NK-92 (cell line): ENCODE data around the gene EIF6.

Source experiments
- DNase-seq: peaks from one replicate; lab custom pipeline; 2025; ENCODE audit not compliant: unreplicated experiment; lab: John Stamatoyannopoulos, UW

The EIF6 gene

DNA sequence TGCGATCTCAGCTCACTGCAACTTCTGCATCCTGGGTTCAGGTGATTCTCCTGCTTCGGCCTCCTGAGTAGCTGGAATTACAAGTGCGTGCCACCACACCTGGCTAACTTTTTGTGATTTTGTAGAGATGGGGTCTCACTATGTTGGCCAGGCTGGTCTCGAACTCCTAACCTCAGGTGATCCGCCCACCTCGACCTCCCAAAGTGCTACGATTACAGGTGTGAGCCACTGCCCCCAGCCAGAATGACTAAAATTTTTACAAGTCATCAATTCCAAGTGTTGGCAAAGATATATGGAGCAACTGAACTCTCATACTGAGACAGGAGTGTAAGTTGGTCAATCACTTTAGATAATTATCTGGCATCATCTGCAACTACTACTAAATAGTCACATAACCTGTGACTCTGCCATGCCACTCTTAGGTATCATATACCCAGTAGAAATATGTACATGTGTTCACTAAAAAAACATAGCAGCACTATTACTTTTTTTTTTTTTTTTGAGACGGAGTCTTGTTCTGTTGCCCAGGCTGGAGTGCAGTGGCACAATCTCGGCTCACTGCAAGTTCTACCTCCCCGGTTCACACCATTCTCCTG is 3.0 kb downstream of the EIF6 start:
- DNase-seq: no peak

DNA sequence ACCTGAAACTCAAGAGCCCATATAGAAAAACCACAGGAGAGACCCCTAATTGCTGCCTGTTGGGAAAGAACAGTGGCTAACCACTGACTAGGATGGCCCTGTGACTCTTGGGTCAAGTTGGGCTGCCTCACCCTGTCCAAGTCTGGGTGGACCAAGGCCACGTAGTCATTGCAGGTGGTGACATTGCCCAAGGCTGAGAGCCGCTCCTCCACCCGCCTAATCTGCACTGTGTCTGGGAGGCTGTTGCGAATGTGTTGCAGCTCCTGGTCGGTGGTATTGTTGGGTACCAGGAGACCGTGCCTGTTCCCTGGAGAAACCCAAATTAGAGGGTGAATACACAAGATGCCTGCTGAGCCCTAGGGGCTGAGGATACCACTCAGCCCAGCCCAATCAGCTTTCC is 4.0 kb downstream of the EIF6 start:
- DNase-seq: no peak

DNA sequence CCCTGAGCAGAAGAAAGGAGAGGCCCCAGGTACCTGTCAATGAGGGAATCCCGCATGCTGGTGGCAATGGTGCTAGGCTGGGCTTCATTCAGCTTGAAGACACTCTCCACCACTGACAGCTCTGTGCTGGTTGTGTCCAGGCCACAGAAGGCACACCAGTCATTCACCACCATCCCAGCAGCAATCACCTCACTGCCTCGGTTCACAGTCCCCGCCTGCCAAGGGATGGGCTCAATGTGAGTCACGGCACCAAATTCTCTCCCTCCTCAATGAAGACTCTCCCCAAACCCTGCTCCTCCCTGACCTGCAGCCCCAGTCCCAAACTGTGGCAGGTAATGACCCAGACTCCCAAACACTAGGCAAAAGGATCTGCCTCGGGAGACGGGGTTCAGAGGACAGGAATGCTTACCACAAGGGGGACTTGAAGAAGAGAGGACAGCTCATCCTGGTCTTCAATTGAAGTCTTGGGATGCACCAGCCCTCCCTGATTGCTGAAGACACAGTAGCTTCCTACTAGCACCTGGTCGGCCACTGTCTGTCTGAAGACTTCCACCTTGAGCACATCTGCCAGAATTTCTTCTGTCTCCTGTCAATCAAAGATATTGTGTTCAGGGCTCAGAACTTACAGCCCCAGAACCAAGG is 4.9 kb downstream of the EIF6 start:
- no peak for DNase-seq

DNA sequence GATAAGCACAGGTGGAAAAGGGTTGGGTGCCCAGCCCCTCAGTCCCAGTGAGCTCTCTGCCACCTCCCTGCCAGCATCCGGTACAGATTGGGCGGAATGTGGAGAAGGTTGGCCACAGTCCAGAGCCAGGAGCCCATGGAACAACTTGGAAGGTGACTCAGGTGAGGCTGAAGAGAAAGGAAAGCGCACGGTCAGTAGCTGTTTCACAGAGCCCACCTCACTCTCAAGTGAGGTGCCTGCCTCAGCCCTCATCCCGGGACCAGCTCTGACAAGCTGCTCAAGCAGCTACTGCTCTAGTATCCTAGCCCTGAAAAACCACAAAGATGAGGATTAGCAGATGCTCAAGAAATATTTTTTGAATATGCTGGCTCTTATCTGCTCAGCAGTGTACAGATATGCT is 5.5 kb downstream of the EIF6 start:
- no peak for DNase-seq

DNA sequence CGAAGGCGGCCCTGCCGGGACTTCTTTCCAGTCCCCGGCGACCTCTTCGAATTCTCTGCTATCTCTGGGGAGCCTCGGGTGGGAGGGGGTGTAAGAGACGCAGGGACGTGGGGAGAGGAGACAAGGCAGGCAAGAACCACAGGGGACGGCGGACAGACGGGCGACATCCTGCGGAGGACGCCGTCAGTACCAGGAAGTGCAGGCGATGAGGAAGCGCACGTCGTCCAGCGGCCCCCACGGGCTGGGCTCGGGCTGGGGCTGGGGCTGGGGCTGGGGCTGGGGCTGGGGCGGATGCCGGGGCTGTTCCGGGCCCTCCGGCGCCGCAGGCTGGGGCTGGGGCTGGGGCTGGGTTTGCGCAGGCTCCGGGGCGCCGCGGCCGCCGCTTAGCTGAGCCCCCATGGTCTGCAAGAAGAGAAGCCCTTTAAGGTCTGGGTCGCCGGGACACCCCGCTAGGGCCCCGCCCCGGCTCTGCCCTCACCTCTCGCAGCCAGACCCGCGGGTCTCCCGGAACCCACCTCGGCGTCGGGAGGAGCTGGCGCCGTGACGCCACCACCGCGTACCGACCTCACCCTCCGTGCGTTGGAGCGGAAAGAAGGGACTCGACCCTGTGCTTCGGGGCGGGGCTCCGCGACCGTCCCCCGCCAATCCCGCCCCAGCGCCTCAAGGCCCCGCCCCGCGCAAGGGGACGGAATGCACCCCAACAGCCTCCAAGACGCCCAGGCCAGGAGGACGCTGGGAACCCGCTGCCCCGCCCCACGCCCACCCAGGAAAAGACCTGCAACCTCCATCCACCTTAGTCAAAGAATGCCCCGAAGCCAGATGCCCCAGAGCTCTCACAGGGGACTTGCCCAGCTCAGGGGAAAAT is 6.8 kb downstream of the EIF6 start, which contains the start of gene MMP24OS:
TSS of gene MMP24OS (minus strand) at position 592 of the 865 bp plus-strand sequence. CDS start at position 399, 193 bp downstream.
- peak; percentile 34 for DNase-seq

DNA sequence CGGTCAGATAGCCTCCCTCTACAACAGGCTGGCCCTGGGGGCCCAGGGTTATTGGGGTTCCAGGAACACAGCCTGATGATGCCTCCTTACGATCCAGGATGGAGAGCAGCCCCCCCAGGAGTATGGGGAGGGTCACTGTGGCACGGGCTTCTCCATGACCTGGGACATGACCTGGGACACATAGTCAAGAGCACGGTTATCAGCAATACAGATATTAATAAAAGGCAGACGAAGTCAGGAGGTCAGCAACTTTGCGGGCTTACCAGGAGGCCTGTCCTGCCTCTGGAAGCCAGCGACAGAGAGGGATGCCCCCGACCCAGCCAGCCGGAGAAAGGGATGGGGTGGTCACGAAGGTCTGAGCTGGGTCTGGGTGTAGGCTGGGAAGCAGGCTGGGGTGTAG is 7.4 kb downstream of the EIF6 start:
- no peak for DNase-seq

DNA sequence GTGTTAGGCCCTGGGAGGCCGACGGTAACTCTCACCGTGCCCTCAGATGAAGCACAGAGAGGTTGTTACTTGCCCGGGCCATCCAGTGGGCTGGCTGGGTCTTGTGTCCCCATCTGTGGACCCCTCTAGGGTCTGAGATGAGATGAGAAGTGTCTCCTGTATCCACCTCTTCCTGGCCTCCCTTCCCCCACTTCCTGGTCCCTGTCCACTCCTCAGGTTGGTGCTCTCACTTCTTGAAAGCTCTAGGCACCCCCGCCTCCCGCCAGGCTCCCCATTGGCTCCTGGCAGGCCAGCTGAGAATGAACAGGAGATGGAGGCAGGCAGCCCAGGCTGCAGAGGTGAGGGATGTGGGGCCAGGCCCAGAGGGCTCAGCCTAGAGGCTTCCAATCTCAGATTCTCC is 8.2 kb downstream of the EIF6 start:
- DNase-seq: no peak

DNA sequence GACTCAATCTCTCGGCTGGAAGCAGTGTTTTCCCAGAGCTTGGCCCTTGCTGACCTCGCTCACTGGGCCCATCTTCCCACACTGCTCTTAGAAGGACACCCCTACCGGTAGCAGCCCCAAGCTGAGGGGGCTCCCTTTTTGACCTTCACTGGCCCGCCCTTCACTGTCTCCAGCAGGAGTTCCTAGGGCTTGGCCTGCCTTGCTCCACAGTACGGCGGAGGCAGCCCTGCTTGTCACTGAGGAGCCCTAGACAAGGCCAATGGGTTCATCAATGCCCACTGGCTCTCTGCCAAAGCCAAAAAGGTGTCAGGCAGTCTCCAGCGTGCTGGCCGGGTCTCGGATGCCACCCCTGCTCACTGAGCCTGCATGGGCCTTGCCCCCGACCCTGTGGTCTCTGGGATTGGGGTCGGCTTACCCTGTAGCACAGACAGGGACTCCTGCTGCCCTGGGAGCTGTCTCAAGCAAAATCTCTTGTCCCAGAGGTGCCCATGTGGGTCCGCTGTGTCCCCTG is 8.8 kb downstream of the EIF6 start:
- DNase-seq: no peak

DNA sequence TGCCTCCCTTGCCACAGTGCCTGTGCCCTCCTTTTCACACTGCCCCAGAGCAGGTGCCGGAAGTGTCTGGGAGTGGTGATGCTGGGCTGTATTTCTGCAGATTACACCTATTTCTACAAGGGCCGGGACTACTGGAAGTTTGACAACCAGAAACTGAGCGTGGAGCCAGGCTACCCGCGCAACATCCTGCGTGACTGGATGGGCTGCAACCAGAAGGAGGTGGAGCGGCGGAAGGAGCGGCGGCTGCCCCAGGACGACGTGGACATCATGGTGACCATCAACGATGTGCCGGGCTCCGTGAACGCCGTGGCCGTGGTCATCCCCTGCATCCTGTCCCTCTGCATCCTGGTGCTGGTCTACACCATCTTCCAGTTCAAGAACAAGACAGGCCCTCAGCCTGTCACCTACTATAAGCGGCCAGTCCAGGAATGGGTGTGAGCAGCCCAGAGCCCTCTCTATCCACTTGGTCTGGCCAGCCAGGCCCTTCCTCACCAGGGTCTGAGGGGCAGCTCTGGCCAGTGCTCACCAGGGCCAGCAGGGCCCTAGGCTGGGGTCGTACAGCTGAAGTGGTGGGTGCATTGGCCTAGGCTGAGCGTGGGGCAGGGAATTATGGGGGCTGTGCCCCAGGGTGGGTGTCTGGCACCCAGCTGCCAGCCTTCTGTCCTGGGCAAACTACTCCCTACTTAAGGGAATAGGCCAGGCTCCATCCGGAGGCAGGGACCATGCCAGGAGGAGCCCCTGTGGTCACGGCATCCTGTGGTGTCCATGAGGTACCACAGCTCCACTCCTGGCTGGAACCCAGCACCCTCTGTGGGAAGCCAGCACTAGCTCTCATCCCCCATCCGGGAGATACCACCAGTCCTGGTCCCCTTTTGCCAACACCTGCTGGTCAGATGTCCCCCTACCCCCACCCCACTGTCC is 10.1 kb downstream of the EIF6 start:
- DNase-seq: no peak

DNA sequence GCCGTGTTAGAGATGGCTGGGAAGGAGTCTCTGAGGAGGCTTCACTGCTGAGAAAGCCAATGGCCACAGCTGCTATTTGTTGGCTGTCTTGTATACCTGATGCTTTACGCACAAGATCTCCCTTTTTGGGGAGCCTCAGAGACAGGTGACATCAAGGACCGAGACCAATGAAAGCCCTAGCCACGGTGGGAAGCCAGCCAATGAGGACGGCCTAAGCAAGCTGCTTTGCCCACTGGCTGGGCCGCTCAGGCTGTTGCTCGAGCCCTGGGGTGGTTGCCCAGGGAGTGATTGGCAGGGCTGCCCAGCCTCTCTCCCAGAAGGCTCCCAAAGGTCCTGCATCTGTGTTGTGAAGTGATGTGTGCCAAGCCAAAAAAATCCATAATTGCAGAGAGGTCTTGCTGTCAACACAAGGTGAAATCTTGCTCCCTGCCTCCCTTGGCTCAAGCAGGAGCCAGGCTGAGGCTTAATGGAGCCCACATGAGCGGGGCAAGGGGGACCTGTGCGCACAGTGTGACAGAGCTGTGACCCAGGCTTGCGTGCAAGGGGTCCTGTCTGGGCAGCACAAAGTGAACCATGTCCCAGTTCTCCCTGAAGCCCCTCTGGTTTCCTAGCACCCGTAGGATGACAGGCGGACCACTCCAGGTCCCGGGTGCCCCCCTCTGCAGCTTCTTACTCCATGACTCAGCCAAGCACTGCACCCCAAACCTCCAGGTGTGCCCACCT is 11.0 kb downstream of the EIF6 start:
- DNase-seq: no peak

DNA sequence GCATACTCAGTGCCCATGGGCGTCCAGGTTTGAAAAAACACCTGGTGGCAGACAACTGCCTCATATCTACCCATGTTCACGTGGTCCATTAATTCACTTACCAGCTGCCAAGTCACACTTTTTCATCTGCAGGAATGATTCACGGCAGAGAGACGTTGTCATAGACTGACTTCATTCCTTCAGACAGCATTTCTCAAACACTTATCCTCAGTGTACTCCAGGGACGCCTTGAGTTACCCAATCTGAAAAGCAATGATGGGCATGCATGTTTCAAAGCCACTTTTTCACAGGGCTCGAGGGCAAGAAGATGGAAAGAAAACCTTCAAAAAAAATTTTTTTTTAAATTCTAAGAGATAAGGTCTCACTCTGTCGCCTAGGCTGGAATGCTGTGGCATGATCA is 12.7 kb downstream of the EIF6 start:
- no peak for DNase-seq

DNA sequence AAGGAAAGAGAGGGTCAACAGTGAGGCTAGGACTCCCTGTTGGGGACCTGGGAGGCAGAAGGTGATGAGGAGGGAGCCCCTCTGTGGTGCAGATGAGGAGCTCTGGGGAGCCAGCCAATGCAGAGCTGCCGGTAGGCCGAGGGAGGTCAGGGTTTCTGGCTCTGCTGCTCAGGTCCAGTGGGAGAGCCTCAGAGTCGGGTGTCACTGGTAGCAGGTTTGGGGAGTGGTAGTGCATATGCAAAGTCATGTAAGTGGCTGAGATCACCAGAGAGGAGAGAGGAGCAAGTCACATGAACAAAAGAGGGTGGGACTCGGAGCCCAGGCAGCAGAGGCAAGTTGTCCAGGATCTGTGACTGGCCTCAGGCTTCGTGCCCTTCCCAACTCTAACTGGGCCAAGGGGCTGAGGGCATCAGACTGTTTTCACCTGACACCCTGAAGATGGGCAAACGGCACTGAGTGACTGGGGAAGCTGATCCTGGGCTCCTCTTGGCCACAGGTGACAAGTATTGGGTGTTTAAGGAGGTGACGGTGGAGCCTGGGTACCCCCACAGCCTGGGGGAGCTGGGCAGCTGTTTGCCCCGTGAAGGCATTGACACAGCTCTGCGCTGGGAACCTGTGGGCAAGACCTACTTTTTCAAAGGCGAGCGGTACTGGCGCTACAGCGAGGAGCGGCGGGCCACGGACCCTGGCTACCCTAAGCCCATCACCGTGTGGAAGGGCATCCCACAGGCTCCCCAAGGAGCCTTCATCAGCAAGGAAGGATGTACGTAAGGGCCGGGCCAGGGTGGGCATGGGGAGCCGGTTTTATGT is 13.3 kb downstream of the EIF6 start:
- DNase-seq: no peak

DNA sequence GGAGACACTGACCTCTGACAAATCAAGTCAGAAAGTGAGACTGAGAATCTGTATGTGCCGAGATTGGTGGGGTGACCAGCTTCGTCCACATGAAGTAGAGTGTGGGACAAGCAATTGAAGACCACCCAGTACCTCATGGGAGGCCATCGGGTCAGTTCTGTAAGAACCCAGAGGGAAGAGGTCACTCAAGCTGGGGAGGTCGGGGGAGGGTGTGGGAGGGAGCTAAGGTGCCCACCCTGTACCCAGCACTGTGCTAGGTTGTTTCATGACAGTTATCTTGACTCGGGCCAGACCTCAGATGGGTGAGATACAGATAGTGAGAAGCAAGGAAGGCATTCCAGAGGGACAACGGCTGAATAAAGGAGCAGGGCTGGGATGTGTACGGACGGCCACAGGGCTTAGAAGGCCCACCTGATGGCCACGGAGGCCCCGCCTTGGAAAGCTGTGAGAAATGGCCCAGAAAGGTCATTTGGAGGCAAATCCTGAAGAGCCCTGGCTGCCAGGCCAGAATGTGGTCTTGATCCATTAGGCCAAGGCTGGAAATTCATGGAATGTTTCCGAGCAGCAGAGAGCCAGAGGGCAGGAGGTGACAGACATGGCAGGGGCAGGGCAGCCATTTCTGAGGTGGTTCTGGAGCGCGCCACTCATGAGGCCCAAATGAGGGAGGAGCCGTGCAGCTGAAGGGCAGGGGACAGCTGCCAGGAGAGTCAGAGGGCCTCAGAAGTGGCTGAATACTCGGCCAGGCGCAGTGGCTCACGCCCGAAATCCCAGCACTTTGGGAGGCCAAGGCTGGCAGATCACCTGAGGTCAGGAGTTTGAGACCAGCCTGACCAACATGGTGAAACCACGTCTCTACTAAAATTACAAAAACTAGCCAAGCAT is 14.3 kb downstream of the EIF6 start:
- DNase-seq: no peak

DNA sequence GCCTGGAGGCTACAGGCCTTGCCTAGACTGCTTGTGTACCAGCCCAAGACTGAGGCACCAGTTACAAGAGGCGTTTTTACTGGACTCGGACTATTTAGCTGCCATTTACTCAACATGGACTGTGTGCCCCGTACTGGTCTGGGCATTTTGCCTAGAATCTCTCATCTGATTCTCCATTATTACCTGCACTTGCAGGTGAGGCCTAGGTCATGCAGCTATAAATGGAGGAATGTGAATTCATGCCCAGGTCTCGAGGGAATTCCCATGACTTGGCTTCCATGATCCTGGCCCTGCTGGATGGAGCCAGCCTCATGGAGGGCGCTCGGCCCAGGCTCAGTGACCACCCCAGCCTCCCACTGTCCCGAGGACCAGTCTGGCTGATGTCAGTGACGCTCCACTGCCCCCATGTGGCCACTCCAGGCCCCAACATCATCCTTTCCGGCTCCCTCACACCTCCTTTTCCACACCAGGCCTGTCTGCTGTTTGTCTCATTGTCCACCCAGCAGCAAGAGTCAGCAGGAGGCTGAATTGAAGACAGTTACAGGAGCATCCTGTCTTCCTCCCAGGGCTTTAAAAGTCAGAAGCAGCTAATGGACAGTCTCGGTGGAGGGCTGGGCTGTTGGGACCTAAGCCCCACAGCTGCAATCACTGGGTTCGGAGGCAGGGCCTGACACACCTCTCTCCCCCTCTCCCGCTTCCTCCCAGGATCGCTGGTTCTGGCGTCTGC is 15.4 kb downstream of the EIF6 start:
- DNase-seq: no peak

DNA sequence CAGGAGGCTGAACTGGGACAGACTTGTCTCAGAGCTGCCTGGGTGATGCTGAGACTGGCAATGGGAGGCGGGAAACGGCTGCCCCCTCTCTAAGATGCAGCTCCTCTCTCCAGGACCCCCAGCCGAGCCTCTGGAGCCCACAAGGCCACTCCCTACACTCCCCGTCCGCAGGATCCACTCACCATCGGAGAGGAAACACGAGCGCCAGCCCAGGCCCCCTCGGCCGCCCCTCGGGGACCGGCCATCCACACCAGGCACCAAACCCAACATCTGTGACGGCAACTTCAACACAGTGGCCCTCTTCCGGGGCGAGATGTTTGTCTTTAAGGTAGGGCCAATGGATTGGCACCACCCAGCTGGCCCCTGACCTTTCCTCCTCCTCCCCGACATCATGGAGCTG is 17.5 kb downstream of the EIF6 start:
- no peak for DNase-seq

DNA sequence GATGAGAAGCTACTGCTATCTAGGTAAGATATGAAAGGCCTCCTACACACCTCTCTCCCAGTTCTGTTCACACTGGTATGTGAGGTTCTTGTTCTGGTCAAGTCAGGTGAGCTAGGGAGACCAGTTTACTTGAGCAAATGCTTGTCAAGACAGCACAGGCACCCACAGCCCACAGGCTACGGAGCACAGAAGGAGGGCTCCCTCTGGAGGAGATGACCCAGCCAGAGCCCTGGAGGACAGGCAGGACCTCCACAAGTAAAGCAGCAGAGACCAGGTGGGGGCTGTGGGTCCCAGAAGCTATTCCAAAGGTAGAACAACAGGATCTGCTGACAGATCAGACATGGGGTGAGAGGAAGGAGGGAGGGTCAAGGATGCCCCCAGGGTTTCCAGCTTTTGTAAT is 19.8 kb downstream of the EIF6 start:
- DNase-seq: no peak

DNA sequence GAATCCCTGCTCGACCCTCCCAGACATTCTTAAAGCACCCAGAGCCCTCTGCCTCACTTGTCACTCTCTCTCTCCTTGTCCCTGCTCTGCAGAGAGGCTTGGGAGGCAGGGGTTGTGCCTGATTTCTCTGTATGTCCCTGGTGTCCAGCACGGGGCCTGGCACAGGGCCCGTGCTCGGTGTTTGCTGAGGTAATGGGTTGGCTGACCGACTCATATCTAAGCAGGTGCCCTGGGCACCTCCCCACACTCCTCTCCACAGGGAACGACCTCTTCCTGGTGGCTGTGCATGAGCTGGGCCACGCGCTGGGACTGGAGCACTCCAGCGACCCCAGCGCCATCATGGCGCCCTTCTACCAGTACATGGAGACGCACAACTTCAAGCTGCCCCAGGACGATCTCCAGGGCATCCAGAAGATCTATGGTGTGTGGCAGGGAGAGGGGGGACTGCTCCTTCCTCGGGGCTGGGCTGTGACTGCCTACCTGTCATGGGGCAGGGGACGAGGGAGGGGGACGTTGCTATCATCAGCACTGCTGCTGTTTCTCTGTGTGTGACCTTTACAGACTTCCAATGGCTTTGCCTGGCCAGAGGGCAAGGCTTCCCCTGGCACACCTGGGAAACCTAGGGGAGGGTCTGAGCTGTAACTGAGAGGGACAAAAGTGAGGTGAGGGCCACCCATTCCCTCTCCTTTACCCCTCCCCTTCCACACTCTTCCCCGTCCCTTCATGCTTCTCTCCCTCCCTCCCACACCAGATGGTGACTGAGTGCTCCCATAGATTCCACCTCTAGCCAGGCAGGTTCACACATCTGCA is 20.8 kb downstream of the EIF6 start:
- no peak for DNase-seq
